Body of pancreas (tissue), 4 donors: Measurements from ENCODE around the gene DOCK4.

Experiments
- CTCF ChIP-seq, 7 experiments: fragments of 450-650 bp in 4 of 7; fragments of 200-600 bp in 3 of 7; sonication (generic) in 3 of 7; IDR thresholded peaks; one replicate each; pipeline ENCODE4 v1.5.1; 2016 to 2019; ENCODE audit warnings: antibody characterized with exemption in 7 of 7
- POLR2A ChIP-seq, 3 donors: fragments of 450-650 bp; IDR thresholded peaks; one replicate each; pipeline ENCODE4 v1.6.1; 2016; ENCODE audit warnings: antibody characterized with exemption in 3 of 3, mild to moderate bottlenecking in 2 of 3

- no peak for TF ChIP-seq POLR2A (IDR thresholded peaks at IDR 0.05)
- no peak for TF ChIP-seq CTCF (IDR thresholded peaks at IDR 0.05)
These were observed 187.7 kb downstream of the DOCK4 start for GRCh38 chr7:112018305-112019030.
